PC-9 (cell line): Measurements from ENCODE around the gene CMIP. TPM values are rescaled to one million over a fixed set of nuclear protein-coding genes. Genes with fewer than 3 reads are reported as not detected.
"Not testable (repeated sequence)": the region's sequence is repeated elsewhere in the genome, so short reads cannot be mapped to it uniquely, and the experiment has no call there.

Experiments
- BruUV-seq: library from RNA; stranded (reverse); fragments of 400-500 nt; replicated peaks from 2 replicates; lab custom pipeline; 2021; lab: Mats Ljungman, UMichigan
- CTCF ChIA-PET: fragments of 300-600 bp; sonication (Branson Sonifier 250); formaldehyde crosslinking; loops from one replicate; lab custom pipeline; 2022; ENCODE audit warnings: antibody characterized with exemption; lab: Charles Lee
- POLR2A ChIA-PET: fragments of 300-600 bp; sonication (Branson Sonifier 250); formaldehyde crosslinking; loops from one replicate; lab custom pipeline; 2022; ENCODE audit warnings: antibody characterized with exemption; ENCODE audit not compliant: unreplicated experiment; lab: Charles Lee
- DNase-seq, 2 experiments: peaks; one replicate each; pipeline versions ENCODE4 v3.0.0 to v3.0.0-alpha.2; 2015 to 2022; ENCODE audit warnings: mixed read lengths in 1 of 2
- H2AFZ ChIP-seq: fragments of 200-600 bp; sonication (generic); 2 replicates; pipeline ENCODE4 v1.8.1; 2017; ENCODE audit warnings: antibody characterized with exemption
- H3F3A ChIP-seq: fragments of 200-600 bp; sonication (generic); 2 replicates; pipeline ENCODE4 v1.8.1; 2017; ENCODE audit warnings: antibody characterized with exemption, mild to moderate bottlenecking, low read depth; ENCODE audit not compliant: insufficient read depth
- H3K27ac ChIP-seq: fragments of 200-600 bp; sonication (generic); 2 replicates; pipeline ENCODE4 v1.6.1; 2016; ENCODE audit warnings: mixed run types
- H3K27me3 ChIP-seq: fragments of 200-600 bp; sonication (generic); 2 replicates; pipeline ENCODE4 v1.6.1; 2016; ENCODE audit warnings: low read depth, mixed run types; ENCODE audit not compliant: insufficient read depth
- H3K36me3 ChIP-seq: fragments of 200-600 bp; sonication (generic); 2 replicates; pipeline ENCODE4 v1.6.1; 2016; ENCODE audit warnings: low read depth, mixed run types
- H3K4me1 ChIP-seq: fragments of 200-600 bp; sonication (generic); replicated peaks from 2 replicates; pipeline ENCODE4 v1.6.1; 2016; ENCODE audit warnings: mixed run types; ENCODE audit not compliant: insufficient read depth
- H3K4me2 ChIP-seq: fragments of 200-600 bp; sonication (generic); 2 replicates; pipeline ENCODE4 v1.6.1; 2017; ENCODE audit warnings: mixed run types
- H3K4me3 ChIP-seq: fragments of 200-600 bp; sonication (generic); 2 replicates; pipeline ENCODE4 v1.6.1; 2016; ENCODE audit warnings: mixed run types
- H3K79me2 ChIP-seq: fragments of 200-600 bp; sonication (generic); 2 replicates; pipeline ENCODE4 v1.6.1; 2017; ENCODE audit warnings: low read depth, mixed run types
- H3K9me2 ChIP-seq: fragments of 200-600 bp; sonication (generic); 2 replicates; pipeline ENCODE4 v1.8.1; 2017; ENCODE audit warnings: mild to moderate bottlenecking; ENCODE audit not compliant: insufficient read depth
- H3K9me3 ChIP-seq: fragments of 200-600 bp; sonication (generic); 2 replicates; pipeline ENCODE4 v1.8.1; 2016; ENCODE audit warnings: low read depth; ENCODE audit not compliant: insufficient read depth
- H4K20me1 ChIP-seq: fragments of 200-600 bp; sonication (generic); 2 replicates; pipeline ENCODE4 v1.8.1; 2017; ENCODE audit not compliant: insufficient read depth
- EZH2 ChIP-seq: fragments of 200-600 bp; sonication (generic); IDR thresholded peaks from 2 replicates; pipeline ENCODE4 v1.8.0; 2017; ENCODE audit warnings: antibody characterized with exemption, low read depth
- intact Hi-C: fragments of 100-400 bp; cut with micrococcal nuclease; formaldehyde crosslinking; loops from one replicate; pipeline ENCODE4 v1.10.0; 2022; ENCODE audit not compliant: unreplicated experiment
- total RNA-seq: library from RNA; stranded (reverse); gene quantifications from 2 replicates; pipeline ENCODE4 v1.2.3, GENCODE V29; 2021
- TF ChIP-seq, protein P1 (sequence below): fragments of 200-600 bp; sonication (generic); conservative IDR thresholded peaks from 2 replicates; pipeline ENCODE4 v1.6.1; 2017; ENCODE audit warnings: mixed run types, antibody characterized with exemption, mild to moderate bottlenecking, moderate library complexity

The CMIP gene
- total RNA-seq, 1 experiment from 2014 or later: 96.6 TPM

GRCh38 chr16:81686391-81687130, 242.0 kb downstream of the CMIP start:
- CTCF ChIA-PET: interaction anchor here (0.7 kb wide), 1 partner anchor 133 kb away, joined by 3 read pairs; no protein-coding TSS in a partner anchor
- H3K4me1 ChIP-seq: no peaks in the 10 kb centered on the region
- no peaks in the 10 kb centered on the region for H3K36me3 ChIP-seq
- no peak overlapping the region for H3K27ac ChIP-seq
- no peak for DNase-seq
- H3K79me2 ChIP-seq: peaks cover 3% of the 10 kb centered on the region; the same call in 1 of the 2 replicates
- POLR2A ChIA-PET: interaction anchor here (0.6 kb wide), 2 partner anchors 25 to 496 kb away, joined by 3 to 5 read pairs; no protein-coding TSS in a partner anchor
- TF ChIP-seq, protein P1, sequence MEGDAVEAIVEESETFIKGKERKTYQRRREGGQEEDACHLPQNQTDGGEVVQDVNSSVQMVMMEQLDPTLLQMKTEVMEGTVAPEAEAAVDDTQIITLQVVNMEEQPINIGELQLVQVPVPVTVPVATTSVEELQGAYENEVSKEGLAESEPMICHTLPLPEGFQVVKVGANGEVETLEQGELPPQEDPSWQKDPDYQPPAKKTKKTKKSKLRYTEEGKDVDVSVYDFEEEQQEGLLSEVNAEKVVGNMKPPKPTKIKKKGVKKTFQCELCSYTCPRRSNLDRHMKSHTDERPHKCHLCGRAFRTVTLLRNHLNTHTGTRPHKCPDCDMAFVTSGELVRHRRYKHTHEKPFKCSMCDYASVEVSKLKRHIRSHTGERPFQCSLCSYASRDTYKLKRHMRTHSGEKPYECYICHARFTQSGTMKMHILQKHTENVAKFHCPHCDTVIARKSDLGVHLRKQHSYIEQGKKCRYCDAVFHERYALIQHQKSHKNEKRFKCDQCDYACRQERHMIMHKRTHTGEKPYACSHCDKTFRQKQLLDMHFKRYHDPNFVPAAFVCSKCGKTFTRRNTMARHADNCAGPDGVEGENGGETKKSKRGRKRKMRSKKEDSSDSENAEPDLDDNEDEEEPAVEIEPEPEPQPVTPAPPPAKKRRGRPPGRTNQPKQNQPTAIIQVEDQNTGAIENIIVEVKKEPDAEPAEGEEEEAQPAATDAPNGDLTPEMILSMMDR: no peak
- no peak for TF ChIP-seq EZH2
- H3K9me2 ChIP-seq: no peaks in the 10 kb centered on the region
- BruUV-seq: no TSS peak
- intact Hi-C loops: no loop called here
- H4K20me1 ChIP-seq: peaks cover 19% of the 10 kb centered on the region
- H2AFZ ChIP-seq: no peak overlapping the region
- no peak overlapping the region for H3K4me2 ChIP-seq
- H3K9me3 ChIP-seq: no peaks in the 10 kb centered on the region
- H3K27me3 ChIP-seq: no peaks in the 10 kb centered on the region
- H3K4me3 ChIP-seq: no peak overlapping the region
- no peaks in the 10 kb centered on the region for H3F3A ChIP-seq

DNA sequence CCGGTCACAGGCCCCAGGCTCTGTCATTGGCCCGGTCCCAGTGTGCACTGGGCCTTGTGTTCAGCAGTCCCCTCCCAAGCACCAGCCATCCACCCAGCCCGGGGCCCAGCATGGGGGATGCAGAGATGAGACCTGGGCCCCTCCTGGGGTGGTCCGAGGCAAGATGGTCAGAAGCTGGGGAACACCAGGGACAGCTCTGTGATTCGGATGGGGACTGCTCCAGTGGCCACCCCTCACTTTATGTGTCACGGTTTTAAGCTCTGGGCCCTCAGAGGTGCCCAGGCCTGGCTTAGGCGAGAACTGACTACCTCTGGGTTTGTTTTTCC, 242.5 kb downstream of the CMIP start:
- no peaks in the 10 kb centered on the region for H3K27me3 ChIP-seq
- peaks cover 3% of the 10 kb centered on the region; the same call in 1 of the 2 replicates for H3K79me2 ChIP-seq
- no peak overlapping the region for H3K4me2 ChIP-seq
- no peak overlapping the region for H3K27ac ChIP-seq
- no peaks in the 10 kb centered on the region for H3K9me2 ChIP-seq
- ChIA-PET CTCF (no interaction called here), POLR2A (interaction anchor here (0.7 kb wide), 1 partner anchor 13 kb away, joined by 7 read pairs; no protein-coding TSS in a partner anchor)
- H3K4me3 ChIP-seq: no peak overlapping the region
- intact Hi-C loops: no loop called here
- DNase-seq: no peak
- H3K9me3 ChIP-seq: no peaks in the 10 kb centered on the region
- H2AFZ ChIP-seq: no peak overlapping the region
- TF ChIP-seq EZH2: no peak
- TF ChIP-seq, protein P1: no peak
- no peaks in the 10 kb centered on the region for H3F3A ChIP-seq
- H3K4me1 ChIP-seq: no peaks in the 10 kb centered on the region
- H4K20me1 ChIP-seq: peaks cover 13% of the 10 kb centered on the region
- no TSS peak for BruUV-seq
- no peaks in the 10 kb centered on the region for H3K36me3 ChIP-seq

DNA sequence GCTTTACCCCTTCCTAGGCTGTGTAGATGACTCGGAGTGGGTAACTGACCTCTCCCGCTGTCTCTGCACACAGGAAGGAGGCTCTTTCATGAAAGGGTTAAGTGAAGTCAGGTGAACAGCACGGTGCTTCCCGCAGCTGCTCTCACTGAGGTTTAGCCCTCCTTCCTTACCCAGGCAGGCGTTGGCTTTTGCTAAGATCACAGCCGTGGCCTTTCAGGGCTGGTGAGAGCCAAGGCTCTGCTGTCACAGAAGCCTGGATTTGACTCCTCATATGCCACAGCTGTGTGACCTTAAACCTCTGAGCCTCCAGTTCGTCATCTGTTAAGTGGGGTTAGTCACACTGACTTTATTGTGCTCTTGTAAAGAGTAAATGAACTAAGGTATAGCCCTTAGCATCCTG, 243.6 kb downstream of the CMIP start:
- H3K27ac ChIP-seq: no peak overlapping the region

GRCh38 chr16:81688839-81689238, 244.2 kb downstream of the CMIP start:
- H3F3A ChIP-seq, H3K9me2 ChIP-seq, H3K4me2 ChIP-seq, CTCF ChIA-PET, H3K4me1 ChIP-seq, H2AFZ ChIP-seq, POLR2A ChIA-PET, intact Hi-C loops, H3K27me3 ChIP-seq, H3K9me3 ChIP-seq, H3K36me3 ChIP-seq, BruUV-seq, DNase-seq, H3K4me3 ChIP-seq, H3K27ac ChIP-seq, H3K79me2 ChIP-seq: not testable (repeated sequence)
- peaks cover 11% of the 10 kb centered on the region; the same call in 1 of the 2 replicates for H4K20me1 ChIP-seq

More for the DNA sequence above, 243.6 kb downstream of the CMIP start:
- TF ChIP-seq, protein P1: no peak
- TF ChIP-seq EZH2: no peak
- Histone ChIP-seq H3K4me2 (no peak overlapping the region), H3F3A (no peaks in the 10 kb centered on the region), H3K4me1 (no peaks in the 10 kb centered on the region), H3K9me3 (no peaks in the 10 kb centered on the region), H4K20me1 (peaks cover 12% of the 10 kb centered on the region; the same call in 1 of the 2 replicates), H2AFZ (no peak overlapping the region), H3K79me2 (peaks cover 3% of the 10 kb centered on the region; the same call in 1 of the 2 replicates), H3K36me3 (no peaks in the 10 kb centered on the region), H3K4me3 (no peak overlapping the region), H3K9me2 (no peaks in the 10 kb centered on the region), H3K27me3 (no peaks in the 10 kb centered on the region)
- BruUV-seq: no TSS peak
- ChIA-PET POLR2A (no interaction called here), CTCF (no interaction called here)
- intact Hi-C loops: no loop called here
- DNase-seq: no peak
